Fibroblast of mammary gland (primary cell): ENCODE measurements around the gene KCNQ1.

ENCODE experiments used
- DNase-seq: peaks from one replicate; pipeline ENCODE4 v3.0.0-alpha.2; 2010; ENCODE audit warnings: low read depth
- H3K4me3 ChIP-seq: 2 replicates; pipeline ENCODE4 v1.5.1; 2011; ENCODE audit warnings: low read depth, mild to moderate bottlenecking, low read length, moderate library complexity; ENCODE audit not compliant: control insufficient read depth
- TF ChIP-seq, protein P1 (sequence below): conservative IDR thresholded peaks from 2 replicates; pipeline ENCODE4 v1.5.1; 2011; ENCODE audit warnings: low read depth, low read length, inconsistent platforms; ENCODE audit not compliant: control insufficient read depth, insufficient read depth

Gene KCNQ1

GRCh38 chr11:2739531-2740274 lies 294.9 kb downstream of the KCNQ1 start:
- no peak overlapping the region for H3K4me3 ChIP-seq
- TF ChIP-seq, protein P1, sequence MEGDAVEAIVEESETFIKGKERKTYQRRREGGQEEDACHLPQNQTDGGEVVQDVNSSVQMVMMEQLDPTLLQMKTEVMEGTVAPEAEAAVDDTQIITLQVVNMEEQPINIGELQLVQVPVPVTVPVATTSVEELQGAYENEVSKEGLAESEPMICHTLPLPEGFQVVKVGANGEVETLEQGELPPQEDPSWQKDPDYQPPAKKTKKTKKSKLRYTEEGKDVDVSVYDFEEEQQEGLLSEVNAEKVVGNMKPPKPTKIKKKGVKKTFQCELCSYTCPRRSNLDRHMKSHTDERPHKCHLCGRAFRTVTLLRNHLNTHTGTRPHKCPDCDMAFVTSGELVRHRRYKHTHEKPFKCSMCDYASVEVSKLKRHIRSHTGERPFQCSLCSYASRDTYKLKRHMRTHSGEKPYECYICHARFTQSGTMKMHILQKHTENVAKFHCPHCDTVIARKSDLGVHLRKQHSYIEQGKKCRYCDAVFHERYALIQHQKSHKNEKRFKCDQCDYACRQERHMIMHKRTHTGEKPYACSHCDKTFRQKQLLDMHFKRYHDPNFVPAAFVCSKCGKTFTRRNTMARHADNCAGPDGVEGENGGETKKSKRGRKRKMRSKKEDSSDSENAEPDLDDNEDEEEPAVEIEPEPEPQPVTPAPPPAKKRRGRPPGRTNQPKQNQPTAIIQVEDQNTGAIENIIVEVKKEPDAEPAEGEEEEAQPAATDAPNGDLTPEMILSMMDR: no peak
- DNase-seq: no peak

DNA sequence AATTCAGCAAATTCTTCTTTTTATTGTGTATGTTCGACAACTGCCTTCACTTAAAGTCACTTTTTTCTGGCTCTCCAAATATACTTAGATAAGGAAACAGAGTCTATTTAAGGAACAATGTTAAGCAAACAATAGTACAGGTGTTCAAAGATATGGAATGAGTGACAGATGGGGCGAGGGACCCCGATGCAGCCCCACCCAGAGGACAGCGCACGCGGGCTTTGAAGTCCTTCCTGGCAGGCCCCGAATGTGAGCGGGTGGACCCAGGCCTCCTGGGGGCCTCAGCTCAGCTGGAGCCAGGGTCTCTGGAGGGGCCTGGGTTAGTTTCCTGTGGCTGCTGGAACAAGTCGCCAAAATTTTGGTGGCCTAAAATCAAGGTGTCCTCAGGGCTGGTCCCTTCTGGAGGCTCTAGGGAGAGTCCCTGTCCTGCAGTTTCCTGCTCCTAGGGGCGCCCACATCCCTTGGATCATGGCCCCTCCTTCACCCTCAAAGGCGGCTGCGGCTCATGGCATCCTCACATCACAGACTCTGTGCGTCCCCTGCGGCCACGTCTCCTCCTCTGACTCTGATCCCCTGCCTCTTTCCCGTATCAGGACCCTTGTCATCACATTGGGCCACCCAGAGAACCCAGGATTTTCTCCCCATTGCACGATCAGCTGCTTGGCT lies 295.6 kb downstream of the KCNQ1 start:
- no peak overlapping the region for H3K4me3 ChIP-seq
- DNase-seq: no peak
- TF ChIP-seq, protein P1: no peak

DNA sequence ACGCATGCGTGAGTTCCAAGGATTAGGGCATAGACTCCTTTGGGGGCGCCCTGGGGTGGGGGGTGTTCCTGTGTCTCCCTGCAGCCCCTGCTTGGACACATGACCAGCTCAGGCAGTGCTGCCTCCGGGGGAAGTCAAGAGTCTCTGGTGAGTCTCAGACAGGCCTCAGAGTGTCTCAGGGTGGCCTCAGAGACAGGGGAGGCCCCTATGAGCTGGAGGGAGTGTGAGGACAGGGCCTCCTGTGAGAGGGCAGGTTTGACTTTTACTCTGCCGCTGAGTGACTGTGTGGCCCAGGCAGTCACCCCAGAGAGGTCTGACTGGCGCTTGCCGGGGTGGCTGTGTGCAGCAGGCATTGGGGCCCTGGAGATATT lies 296.2 kb downstream of the KCNQ1 start:
- TF ChIP-seq, protein P1: no peak
- no peak for DNase-seq
- H3K4me3 ChIP-seq: no peak overlapping the region

DNA sequence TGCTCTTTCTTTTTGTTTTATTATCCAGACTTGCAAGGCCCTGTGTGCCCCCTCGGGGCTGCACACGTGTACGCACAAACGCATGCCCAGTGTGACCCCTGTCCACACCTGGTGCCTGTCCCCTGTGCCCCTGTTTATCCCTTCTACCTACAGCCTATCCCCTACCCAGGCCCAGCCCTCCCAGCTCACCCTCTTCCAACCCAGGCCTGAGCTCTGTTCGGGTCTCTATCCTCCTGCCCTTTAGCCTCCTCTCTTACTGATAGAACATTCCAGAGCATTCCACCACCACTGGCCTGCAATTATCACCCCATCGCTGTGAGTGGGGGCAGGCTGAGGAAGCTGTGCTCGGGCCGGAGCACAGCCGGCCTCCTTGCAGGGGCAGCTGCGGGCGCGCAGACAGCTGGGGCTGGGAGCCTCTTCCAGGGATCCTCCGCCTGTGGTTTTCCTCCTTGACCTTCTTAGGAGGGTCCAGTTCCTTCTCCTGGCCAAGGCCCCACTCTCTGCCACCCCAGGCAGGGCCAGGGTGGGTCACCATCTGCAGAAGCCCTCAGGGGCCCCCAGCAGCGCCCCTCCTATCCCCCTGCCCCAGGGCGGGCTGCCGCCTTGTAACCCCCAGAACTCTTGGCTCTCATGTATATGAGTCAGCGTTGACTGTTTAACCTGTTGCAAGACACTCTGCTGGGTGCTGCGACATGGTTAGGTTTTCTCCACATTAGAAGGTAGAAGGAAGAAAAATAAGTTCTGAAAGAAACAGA lies 296.7 kb downstream of the KCNQ1 start:
- DNase-seq: peak; percentile 83
- TF ChIP-seq, protein P1: no peak
- H3K4me3 ChIP-seq: no peak overlapping the region

GRCh38 chr11:2742201-2742600 lies 297.4 kb downstream of the KCNQ1 start:
- DNase-seq: no peak
- TF ChIP-seq, protein P1: no peak
- H3K4me3 ChIP-seq: no peak overlapping the region

DNA sequence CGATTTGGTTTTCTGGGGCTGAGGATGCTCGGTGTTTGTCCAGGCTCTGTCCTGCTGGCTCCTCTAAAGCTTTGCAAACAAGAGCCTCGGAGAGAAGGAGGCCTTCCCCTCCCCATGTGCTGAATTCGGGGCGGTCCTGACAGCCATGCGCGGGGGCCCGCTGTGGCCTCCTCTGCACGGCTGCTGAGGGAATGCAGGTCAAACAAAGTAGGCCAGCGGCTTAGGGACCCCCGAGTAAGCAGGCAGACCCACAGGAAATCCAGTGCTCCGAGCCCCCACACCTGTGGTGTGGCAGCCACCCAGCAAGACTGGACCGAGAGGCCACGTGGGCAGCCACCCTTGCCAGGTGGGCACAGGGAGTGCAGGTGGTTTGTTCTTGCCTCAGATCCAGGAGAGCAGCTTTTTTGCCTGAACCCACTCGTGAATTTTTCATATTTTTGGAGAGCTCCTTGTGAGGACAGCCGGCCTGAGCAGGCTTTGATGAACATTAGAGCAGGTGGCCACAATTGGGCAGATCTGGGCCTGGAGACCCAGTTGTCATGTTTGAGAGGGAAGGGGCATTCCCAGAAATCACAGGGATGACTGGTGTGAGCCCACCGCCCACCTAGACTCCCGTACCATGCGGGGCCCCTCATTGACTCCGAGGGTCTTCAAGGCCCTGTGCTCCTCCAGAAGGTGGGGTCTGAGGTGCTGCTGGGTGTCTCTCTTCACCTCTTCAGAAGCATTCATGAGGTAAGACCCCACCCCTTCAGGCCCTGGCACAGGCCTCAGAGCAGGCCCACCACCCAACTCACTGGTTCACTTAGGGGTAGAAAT lies 298.0 kb downstream of the KCNQ1 start:
- DNase-seq: no peak
- H3K4me3 ChIP-seq: no peak overlapping the region
- TF ChIP-seq, protein P1: no peak
